Endothelial cell of umbilical vein (primary cell): Measurements from ENCODE around the gene RRM1. TPM values are rescaled to one million over a fixed set of nuclear protein-coding genes. Genes with fewer than 3 reads are reported as not detected.

ENCODE experiments used
- BruUV-seq: library from RNA; stranded (reverse); fragments of 400-500 nt; replicated peaks from 2 replicates; lab custom pipeline; 2021; lab: Mats Ljungman, UMichigan
- CTCF ChIA-PET: fragments of 300-600, 350-600 bp; sonication (Branson Sonifier 250); formaldehyde crosslinking; loops from one replicate; lab custom pipeline; 2021; ENCODE audit warnings: antibody characterized with exemption, inconsistent platforms; lab: Charles Lee
- POLR2A ChIA-PET: fragments of 300-600, 350-600 bp; sonication (Branson Sonifier 250); formaldehyde crosslinking; loops from one replicate; lab custom pipeline; 2021; ENCODE audit warnings: antibody characterized with exemption, inconsistent platforms; lab: Charles Lee
- DNase-seq: peaks from one replicate; pipeline ENCODE4 v3.0.0-alpha.2; 2011; ENCODE audit warnings: low read depth, low spot score
- FAIRE-seq: peaks from 2 replicates; lab custom pipeline; 2011; peaks lifted over from hg19 to GRCh38; lab: Jason Lieb, UNC
- H2AFZ ChIP-seq: 2 replicates; pipeline ENCODE4 v1.6.0; 2012; ENCODE audit warnings: low read depth, low read length, control low read depth, inconsistent platforms
- H3K27ac ChIP-seq: 2 replicates; pipeline ENCODE4 v1.5.1; 2011; ENCODE audit warnings: low read depth, mild to moderate bottlenecking, control low read depth, low read length, moderate library complexity; ENCODE audit not compliant: insufficient read depth
- H3K27me3 ChIP-seq, 2 experiments: 2 replicates each; pipeline versions ENCODE4 v1.6.0 to v1.6.1; 2011; ENCODE audit warnings: low read length in 2 of 2, mixed read lengths in 1 of 2; ENCODE audit not compliant: control insufficient read depth in 2 of 2, insufficient read depth in 2 of 2
- H3K36me3 ChIP-seq, 2 experiments: 2 replicates in 1 of 2; 3 replicates in 1 of 2; pipeline ENCODE4 v1.5.1; 2011; ENCODE audit warnings: low read length in 2 of 2, mild to moderate bottlenecking in 1 of 2, moderate library complexity in 1 of 2; ENCODE audit not compliant: control insufficient read depth in 2 of 2, insufficient read depth in 2 of 2; ENCODE audit errors: extremely low read depth in 1 of 2
- H3K4me1 ChIP-seq: 3 replicates; pipeline ENCODE4 v1.5.1; 2011; ENCODE audit warnings: mild to moderate bottlenecking, low read length; ENCODE audit not compliant: control insufficient read depth, insufficient read depth; ENCODE audit errors: extremely low read depth
- H3K4me2 ChIP-seq: 2 replicates; pipeline ENCODE4 v1.6.1; 2011; ENCODE audit warnings: low read length, control low read depth, mixed read lengths; ENCODE audit not compliant: insufficient read depth
- H3K4me3 ChIP-seq, 3 experiments: fragments of 200-600 bp in 1 of 3; sonication (generic), shearing (Covaris generic) in 1 of 3; replicated peaks in 1 of 3; 2 replicates each; pipeline ENCODE4 v1.5.1; 2011 to 2016; ENCODE audit warnings: control low read depth in 3 of 3, low read length in 3 of 3, mild to moderate bottlenecking in 2 of 3, inconsistent platforms in 1 of 3, low read depth in 1 of 3, moderate library complexity in 1 of 3; ENCODE audit not compliant: insufficient read depth in 1 of 3
- H3K79me2 ChIP-seq: 2 replicates; pipeline ENCODE4 v1.6.0; 2012; ENCODE audit warnings: low read length, inconsistent platforms; ENCODE audit not compliant: control insufficient read depth, insufficient read depth
- H3K9ac ChIP-seq: replicated peaks from 2 replicates; pipeline ENCODE3; 2011; ENCODE audit warnings: low read length, control low read depth; ENCODE audit not compliant: insufficient read depth; ENCODE audit errors: extremely low read depth
- H3K9me1 ChIP-seq: replicated peaks from 3 replicates; pipeline ENCODE4 v1.6.0; 2011; ENCODE audit warnings: mild to moderate bottlenecking, low read length; ENCODE audit not compliant: control insufficient read depth, insufficient read depth; ENCODE audit errors: extremely low read depth
- H3K9me3 ChIP-seq: replicated peaks from 2 replicates; pipeline ENCODE4 v1.5.1; 2012; ENCODE audit warnings: low read length, inconsistent platforms; ENCODE audit not compliant: control insufficient read depth, insufficient read depth
- H4K20me1 ChIP-seq: replicated peaks from 2 replicates; pipeline ENCODE3; 2011; ENCODE audit warnings: mild to moderate bottlenecking, low read length; ENCODE audit not compliant: control insufficient read depth, insufficient read depth; ENCODE audit errors: extremely low read depth
- CTCF ChIP-seq, 2 donors: IDR thresholded peaks; 1 replicate in 1 of 2; 2 replicates in 1 of 2; pipeline ENCODE4 v1.5.1; 2011; ENCODE audit warnings: low read length in 2 of 2, mild to moderate bottlenecking in 2 of 2, moderate library complexity in 2 of 2, control low read depth in 1 of 2, inconsistent platforms in 1 of 2, low read depth in 1 of 2; ENCODE audit not compliant: insufficient read depth in 1 of 2; ENCODE audit errors: extremely low read depth in 1 of 2
- EZH2 ChIP-seq: IDR thresholded peaks from 2 replicates; pipeline ENCODE4 v1.6.1; 2012; ENCODE audit warnings: borderline replicate concordance, low read depth, mild to moderate bottlenecking, moderate library complexity, low read length, inconsistent platforms; ENCODE audit not compliant: severe bottlenecking
- FOS ChIP-seq: IDR thresholded peaks from 2 replicates; pipeline ENCODE4 v1.6.1; 2011; ENCODE audit warnings: mild to moderate bottlenecking, low read length, moderate library complexity, borderline replicate concordance; ENCODE audit not compliant: insufficient read depth
- GATA2 ChIP-seq: IDR thresholded peaks from 2 replicates; pipeline ENCODE4 v1.7.0; 2011; ENCODE audit warnings: low read depth, mild to moderate bottlenecking, moderate library complexity, mixed read lengths, low read length; ENCODE audit not compliant: insufficient read length, insufficient read depth
- JUN ChIP-seq: IDR thresholded peaks from 2 replicates; pipeline ENCODE4 v1.6.1; 2011; ENCODE audit warnings: borderline replicate concordance, low read depth; ENCODE audit not compliant: insufficient read length, insufficient read depth
- MYC ChIP-seq: IDR thresholded peaks from one replicate; pipeline ENCODE4 v1.6.1; 2011; ENCODE audit warnings: mild to moderate bottlenecking, low read depth, low read length
- POLR2AphosphoS5 ChIP-seq: IDR thresholded peaks from 2 replicates; pipeline ENCODE4 v1.6.1; 2012; ENCODE audit warnings: low read depth, mild to moderate bottlenecking, control low read depth, low read length, moderate library complexity; ENCODE audit not compliant: insufficient read depth
- dilution Hi-C: fragments of 300-500 bp; cut with MboI; formaldehyde crosslinking; loops from one replicate; pipeline ENCODE4 v1.15.0; 2019; ENCODE audit warnings: low sequenced_read_pairs; ENCODE audit not compliant: extremely low pct_ligation_motif_present
- intact Hi-C: fragments of 100-400 bp; cut with micrococcal nuclease; formaldehyde crosslinking; loops from one replicate; pipeline ENCODE4 v1.10.0; 2022
- polyA plus RNA-seq, 4 experiments: library from polyadenylated mRNA; depleted of rRNA in 3 of 4; stranded (reverse) in 3 of 4; unstranded in 1 of 4; fragments of >200 nt; gene quantifications; 2 replicates each; pipeline versions ENCODE4 v1.2.1 to v1.2.3, GENCODE V29; 2011 to 2012; ENCODE audit warnings: missing spikeins in 1 of 4
- total RNA-seq: library from RNA; stranded (reverse); gene quantifications from 2 replicates; pipeline ENCODE4 v1.2.3, GENCODE V29; 2021
- TF ChIP-seq, protein P1 (sequence below): IDR thresholded peaks from 2 replicates; pipeline ENCODE4 v1.6.1; 2011; ENCODE audit not compliant: insufficient read depth, insufficient read length

Gene RRM1
- total and polyA plus RNA-seq, 2 donors (not counting 3 experiments of a cell fraction or from before 2014, with no cell fraction given) = 55.3 to 112 TPM

GRCh38 chr11:4111834-4112233 lies 17.2 kb downstream of the RRM1 start:
- Histone ChIP-seq H3K27me3 (no peaks in the 10 kb centered on the region), H2AFZ (no peak overlapping the region), H3K36me3 (peaks cover 0 to 16% of the 10 kb centered on the region in 2 experiments), H3K4me3 (no peak overlapping the region), H3K79me2 (no peaks in the 10 kb centered on the region), H3K4me1 (no peaks in the 10 kb centered on the region), H3K27ac (no peak overlapping the region), H3K9ac (no peak overlapping the region), H3K9me1 (no peaks in the 10 kb centered on the region), H3K9me3 (no peaks in the 10 kb centered on the region), H4K20me1 (no peaks in the 10 kb centered on the region), H3K4me2 (no peak overlapping the region)
- no peak for DNase-seq
- FAIRE-seq = no peak
- intact Hi-C loops (no loop called here), dilution Hi-C loops (no loop called here)
- POLR2A ChIA-PET = no interaction called here
- CTCF ChIA-PET = no interaction called here
- BruUV-seq = no TSS peak
- TF ChIP-seq CTCF (IDR thresholded peaks at IDR 0.05; ENCODE audit: extremely low read depth in 1 of 2, insufficient read depth in 1 of 2, low read depth in 1 of 2, low read length in 2 of 2) (no peak), MYC (no peak), EZH2 (no peak), GATA2 (no peak), JUN (no peak), POLR2AphosphoS5 (no peak), FOS (no peak)
- TF ChIP-seq, protein P1, sequence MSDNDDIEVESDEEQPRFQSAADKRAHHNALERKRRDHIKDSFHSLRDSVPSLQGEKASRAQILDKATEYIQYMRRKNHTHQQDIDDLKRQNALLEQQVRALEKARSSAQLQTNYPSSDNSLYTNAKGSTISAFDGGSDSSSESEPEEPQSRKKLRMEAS = no peak
